Lung (tissue), 12 donors: ENCODE results near the gene OAS2. TPM values are rescaled to one million over a fixed set of nuclear protein-coding genes. Genes with fewer than 3 reads are reported as not detected.
A peak's percentile ranks its signal among the peaks of the same experiment; 100 is the strongest.

Experiments
- ATAC-seq: fragments of 200-7000 bp; cut with Tn5 transposase; one replicate; pipeline ENCODE4 v1.9.1; 2020; ENCODE audit warnings: moderate number of reproducible peaks; ENCODE audit not compliant: insufficient read depth, low FRiP score
- DNase-seq, 3 donors: peaks; one replicate each; pipeline ENCODE4 v3.0.0-alpha.2; 2013 to 2017
- H3K27ac ChIP-seq, 2 donors: one replicate each; pipeline ENCODE4 v1.5.1; 2013; ENCODE audit warnings: mild to moderate bottlenecking in 2 of 2, moderate library complexity in 2 of 2, control low read depth in 1 of 2, inconsistent platforms in 1 of 2, low read depth in 1 of 2, low read length in 1 of 2
- H3K27me3 ChIP-seq, 3 donors: one replicate each; pipeline ENCODE4 v1.5.1; 2013; ENCODE audit warnings: low read length in 2 of 3; ENCODE audit not compliant: control insufficient read depth in 3 of 3, insufficient read depth in 3 of 3
- H3K36me3 ChIP-seq, 4 donors: one replicate each; pipeline ENCODE4 v1.5.1; 2013; ENCODE audit warnings: low read length in 4 of 4, mild to moderate bottlenecking in 1 of 4, moderate library complexity in 1 of 4; ENCODE audit not compliant: control insufficient read depth in 4 of 4, insufficient read depth in 4 of 4
- H3K4me1 ChIP-seq, 5 donors: one replicate each; pipeline ENCODE4 v1.5.1; 2013; ENCODE audit warnings: low read length in 5 of 5, mild to moderate bottlenecking in 2 of 5, moderate library complexity in 1 of 5; ENCODE audit not compliant: control insufficient read depth in 5 of 5, insufficient read depth in 5 of 5
- H3K4me3 ChIP-seq: one replicate; pipeline ENCODE4 v1.5.1; 2013; ENCODE audit warnings: mild to moderate bottlenecking, control low read depth, moderate library complexity
- H3K9ac ChIP-seq, 2 donors: one replicate each; pipeline ENCODE4 v1.5.1; 2013; ENCODE audit warnings: low read length in 2 of 2, control low read depth in 1 of 2; ENCODE audit not compliant: insufficient read depth in 1 of 2
- H3K9me3 ChIP-seq, 4 donors: one replicate each; pipeline ENCODE4 v1.5.1; 2013; ENCODE audit warnings: low read length in 3 of 4, mild to moderate bottlenecking in 1 of 4, moderate library complexity in 1 of 4; ENCODE audit not compliant: control insufficient read depth in 4 of 4, insufficient read depth in 3 of 4
- WGBS, 2 donors: extraction: QIAGEN DNeasy Blood & Tissue Kit; methylation state at CpG; one replicate each; pipeline ENCODE4 v1.1.7; 2013; 5-methylcytosine and 5-hydroxymethylcytosine counted together
- polyA plus RNA-seq, 2 donors: library from polyadenylated mRNA; stranded (reverse); fragments of 200-250 nt; gene quantifications; one replicate each; pipeline ENCODE4 v1.2.1, GENCODE V29; 2013
- total RNA-seq, 2 donors: library from RNA; depleted of rRNA in 1 of 2; stranded (reverse); fragments of >200 nt in 1 of 2; gene quantifications; one replicate each; pipeline ENCODE4 v1.2.1, GENCODE V29; 2014 to 2021
- TF ChIP-seq, protein P1 (sequence below): IDR thresholded peaks from 2 replicates; pipeline ENCODE4 v1.5.1; 2012; ENCODE audit warnings: mild to moderate bottlenecking; ENCODE audit errors: control extremely low read depth, extremely low read depth
- donor health status: control.
- donor health status: control.
- donor health status: Bipolar disorder and iron deficiency.
- donor health status: healthy.
- donor health status: DM: yes; HTN: yes; CAD: no.

The OAS2 gene
- total and polyA plus RNA-seq, 4 donors, result 9.8 to 25.9 (median 16.1) TPM

DNA sequence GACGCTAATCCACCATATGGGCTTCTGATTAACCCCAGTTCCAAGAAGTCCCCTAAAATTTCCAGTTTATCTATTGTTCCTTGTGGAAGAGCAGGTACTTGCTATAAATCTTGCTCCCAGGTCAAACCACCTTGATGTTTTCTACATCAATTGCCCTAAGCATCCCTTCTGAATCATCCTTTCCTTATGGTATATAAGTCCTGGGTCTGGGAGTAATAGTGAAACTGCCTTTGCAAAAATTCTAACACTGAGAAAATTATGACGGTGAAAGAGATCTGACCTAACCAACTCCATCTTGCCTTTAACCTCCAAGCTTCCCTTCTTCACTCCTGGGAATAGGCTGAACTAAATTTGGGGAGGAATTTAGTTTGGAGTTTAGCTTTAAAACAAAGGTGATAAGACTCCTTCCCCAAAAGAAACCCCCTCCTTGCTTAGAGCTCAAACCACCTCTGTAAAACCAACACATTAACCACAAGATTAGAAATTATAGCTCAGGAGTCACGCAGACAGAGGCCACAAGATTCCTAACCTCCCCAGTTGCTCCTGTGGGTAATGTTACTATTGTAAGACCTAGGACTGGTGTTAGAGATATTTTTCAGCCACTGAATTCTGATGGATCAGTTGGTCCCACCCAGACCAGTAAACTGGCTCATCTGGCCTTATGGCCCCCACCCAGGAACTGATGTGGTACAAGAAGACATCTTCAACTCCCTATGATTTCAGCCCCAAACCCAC is 44.4 kb downstream of the OAS2 start:
- DNase-seq (no peak), ATAC-seq (no peak)
- TF ChIP-seq, protein P1, sequence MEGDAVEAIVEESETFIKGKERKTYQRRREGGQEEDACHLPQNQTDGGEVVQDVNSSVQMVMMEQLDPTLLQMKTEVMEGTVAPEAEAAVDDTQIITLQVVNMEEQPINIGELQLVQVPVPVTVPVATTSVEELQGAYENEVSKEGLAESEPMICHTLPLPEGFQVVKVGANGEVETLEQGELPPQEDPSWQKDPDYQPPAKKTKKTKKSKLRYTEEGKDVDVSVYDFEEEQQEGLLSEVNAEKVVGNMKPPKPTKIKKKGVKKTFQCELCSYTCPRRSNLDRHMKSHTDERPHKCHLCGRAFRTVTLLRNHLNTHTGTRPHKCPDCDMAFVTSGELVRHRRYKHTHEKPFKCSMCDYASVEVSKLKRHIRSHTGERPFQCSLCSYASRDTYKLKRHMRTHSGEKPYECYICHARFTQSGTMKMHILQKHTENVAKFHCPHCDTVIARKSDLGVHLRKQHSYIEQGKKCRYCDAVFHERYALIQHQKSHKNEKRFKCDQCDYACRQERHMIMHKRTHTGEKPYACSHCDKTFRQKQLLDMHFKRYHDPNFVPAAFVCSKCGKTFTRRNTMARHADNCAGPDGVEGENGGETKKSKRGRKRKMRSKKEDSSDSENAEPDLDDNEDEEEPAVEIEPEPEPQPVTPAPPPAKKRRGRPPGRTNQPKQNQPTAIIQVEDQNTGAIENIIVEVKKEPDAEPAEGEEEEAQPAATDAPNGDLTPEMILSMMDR, result no peak
- H3K27ac ChIP-seq, result no peak overlapping the region
- WGBS, 2 donors, result 85 to 88% methylated on average over 3 of the region's 3 CpGs
- no peak overlapping the region for H3K9ac ChIP-seq
- H3K36me3 ChIP-seq, result no peaks in the 10 kb centered on the region
- no peaks in the 10 kb centered on the region for H3K9me3 ChIP-seq
- no peaks in the 10 kb centered on the region for H3K4me1 ChIP-seq
- H3K4me3 ChIP-seq, result no peak overlapping the region
- peaks cover 0 to 5% (median 0%) of the 10 kb centered on the region in 3 donors for H3K27me3 ChIP-seq

DNA sequence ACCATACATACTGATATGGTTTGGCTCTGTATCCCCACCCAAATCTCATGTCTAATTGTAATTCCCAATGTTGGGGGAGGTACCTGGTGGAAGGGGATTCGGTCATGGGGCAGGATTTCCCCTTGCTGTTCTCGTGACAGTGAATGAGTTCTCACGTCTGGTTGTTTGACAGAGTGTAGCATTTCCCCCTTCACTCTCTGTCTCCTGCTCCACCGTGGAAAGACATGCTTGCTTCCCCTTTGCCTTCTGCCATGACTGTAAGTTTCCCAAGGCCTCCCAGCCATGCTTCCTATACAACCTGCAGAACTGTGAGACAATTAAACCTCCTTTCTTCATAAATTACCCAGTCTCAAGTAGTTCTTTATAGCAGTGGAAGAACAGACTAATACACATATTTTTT is 49.4 kb downstream of the OAS2 start:
- Histone ChIP-seq H3K27ac (no peak overlapping the region), H3K4me1 (no peaks in the 10 kb centered on the region), H3K4me3 (no peak overlapping the region), H3K27me3 (no peaks in the 10 kb centered on the region), H3K36me3 (no peaks in the 10 kb centered on the region), H3K9me3 (no peaks in the 10 kb centered on the region), H3K9ac (no peak overlapping the region)
- DNase-seq, result no peak
- TF ChIP-seq, protein P1, result no peak
- WGBS, 2 donors, result 34 to 46% methylated on average over 4 of the region's 4 CpGs
- ATAC-seq, result no peak

DNA sequence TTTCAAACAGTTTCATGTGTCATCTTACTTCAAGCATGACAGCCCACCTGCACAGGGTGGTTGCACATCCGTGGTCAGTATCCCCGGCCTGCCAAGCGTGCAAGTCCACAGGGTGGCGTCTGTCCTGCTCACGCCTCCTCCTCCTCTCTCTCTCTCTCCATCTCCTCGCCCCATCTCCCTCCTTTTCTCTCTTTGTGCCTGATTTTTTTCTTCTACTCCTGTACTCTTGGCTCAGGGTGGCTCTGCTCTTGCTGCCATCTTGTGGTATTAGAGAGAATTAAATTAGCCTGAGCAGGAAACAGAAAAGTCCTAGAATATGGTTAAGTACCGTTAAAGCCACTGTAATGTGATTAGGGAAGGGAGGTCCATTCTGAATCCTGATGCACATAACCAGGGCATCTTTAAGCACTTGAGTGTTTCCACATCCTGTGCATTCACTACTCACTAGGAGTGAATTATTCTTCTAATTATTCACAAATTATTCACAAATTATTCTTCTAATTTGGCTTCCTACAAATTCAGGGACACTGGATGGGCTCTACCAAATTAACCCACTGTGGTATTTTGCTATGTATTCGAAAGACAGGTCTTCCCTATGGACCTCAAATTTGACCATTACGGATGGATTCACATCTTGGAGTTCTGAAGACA is 52.7 kb downstream of the OAS2 start:
- Histone ChIP-seq H3K27ac (no peak overlapping the region), H3K9ac (no peak overlapping the region), H3K4me3 (no peak overlapping the region), H3K4me1 (no peaks in the 10 kb centered on the region), H3K9me3 (no peaks in the 10 kb centered on the region), H3K27me3 (no peaks in the 10 kb centered on the region), H3K36me3 (no peaks in the 10 kb centered on the region)
- TF ChIP-seq, protein P1, result peak; percentile 44
- ATAC-seq (no peak), DNase-seq (peak; percentile 19 to 65 (median 63))
- WGBS, 2 donors, result 12 to 19% methylated on average over 9 of the region's 9 CpGs
